Omental fat pad (tissue), 4 donors: Measurements from ENCODE around the gene DAB2. TPM values are rescaled to one million over a fixed set of nuclear protein-coding genes. Genes with fewer than 3 reads are reported as not detected.
"Not testable (repeated sequence)": the region's sequence is repeated elsewhere in the genome, so short reads cannot be mapped to it uniquely, and the experiment has no call there.

Experiments used
- ATAC-seq: fragments of 150-250 bp; one replicate; pipeline ENCODE4 v1.9.1; 2016; ENCODE audit warnings: mild to moderate bottlenecking, moderate library complexity; ENCODE audit not compliant: low FRiP score
- DNase-seq: peaks from one replicate; pipeline ENCODE4 v3.0.0-alpha.2; 2019; ENCODE audit warnings: low spot score
- total RNA-seq, 4 donors: library from RNA; depleted of rRNA; stranded (reverse); fragments of >200 nt; gene quantifications; one replicate each; pipeline ENCODE4 v1.1.0, GENCODE V29; 2016
- TF ChIP-seq, protein P1 (sequence below), 3 donors: fragments of 450-650 bp; IDR thresholded peaks; one replicate each; pipeline ENCODE4 v1.5.1; 2016 to 2017; ENCODE audit warnings: antibody characterized with exemption in 3 of 3, mild to moderate bottlenecking in 3 of 3, moderate library complexity in 2 of 3

DAB2 gene
- total RNA-seq, 4 donors from 2014 or later: 141 to 255 (median 171) TPM

DNA sequence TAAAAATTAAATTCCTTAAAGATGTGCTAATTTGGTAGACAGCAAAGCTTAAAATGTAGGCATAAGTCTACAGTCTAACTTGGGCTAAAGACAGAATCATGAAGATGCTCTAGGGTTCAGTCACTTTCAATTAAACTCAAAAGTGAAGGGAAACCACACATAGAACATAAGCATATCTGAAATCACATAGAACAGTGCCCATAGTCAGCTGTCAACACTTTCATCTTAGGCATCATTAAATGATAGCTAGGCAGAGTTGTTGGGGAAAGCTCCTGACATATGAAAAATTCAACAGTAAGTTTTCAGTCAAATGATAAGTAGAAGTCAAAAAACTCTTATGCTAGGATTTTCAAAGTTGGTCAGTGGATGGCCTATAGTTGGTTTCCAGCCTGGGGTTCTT is 11.0 kb downstream of the DAB2 start:
- TF ChIP-seq, protein P1, sequence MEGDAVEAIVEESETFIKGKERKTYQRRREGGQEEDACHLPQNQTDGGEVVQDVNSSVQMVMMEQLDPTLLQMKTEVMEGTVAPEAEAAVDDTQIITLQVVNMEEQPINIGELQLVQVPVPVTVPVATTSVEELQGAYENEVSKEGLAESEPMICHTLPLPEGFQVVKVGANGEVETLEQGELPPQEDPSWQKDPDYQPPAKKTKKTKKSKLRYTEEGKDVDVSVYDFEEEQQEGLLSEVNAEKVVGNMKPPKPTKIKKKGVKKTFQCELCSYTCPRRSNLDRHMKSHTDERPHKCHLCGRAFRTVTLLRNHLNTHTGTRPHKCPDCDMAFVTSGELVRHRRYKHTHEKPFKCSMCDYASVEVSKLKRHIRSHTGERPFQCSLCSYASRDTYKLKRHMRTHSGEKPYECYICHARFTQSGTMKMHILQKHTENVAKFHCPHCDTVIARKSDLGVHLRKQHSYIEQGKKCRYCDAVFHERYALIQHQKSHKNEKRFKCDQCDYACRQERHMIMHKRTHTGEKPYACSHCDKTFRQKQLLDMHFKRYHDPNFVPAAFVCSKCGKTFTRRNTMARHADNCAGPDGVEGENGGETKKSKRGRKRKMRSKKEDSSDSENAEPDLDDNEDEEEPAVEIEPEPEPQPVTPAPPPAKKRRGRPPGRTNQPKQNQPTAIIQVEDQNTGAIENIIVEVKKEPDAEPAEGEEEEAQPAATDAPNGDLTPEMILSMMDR (IDR thresholded peaks at IDR 0.05): no peak
- ATAC-seq: no peak
- DNase-seq: no peak

DNA sequence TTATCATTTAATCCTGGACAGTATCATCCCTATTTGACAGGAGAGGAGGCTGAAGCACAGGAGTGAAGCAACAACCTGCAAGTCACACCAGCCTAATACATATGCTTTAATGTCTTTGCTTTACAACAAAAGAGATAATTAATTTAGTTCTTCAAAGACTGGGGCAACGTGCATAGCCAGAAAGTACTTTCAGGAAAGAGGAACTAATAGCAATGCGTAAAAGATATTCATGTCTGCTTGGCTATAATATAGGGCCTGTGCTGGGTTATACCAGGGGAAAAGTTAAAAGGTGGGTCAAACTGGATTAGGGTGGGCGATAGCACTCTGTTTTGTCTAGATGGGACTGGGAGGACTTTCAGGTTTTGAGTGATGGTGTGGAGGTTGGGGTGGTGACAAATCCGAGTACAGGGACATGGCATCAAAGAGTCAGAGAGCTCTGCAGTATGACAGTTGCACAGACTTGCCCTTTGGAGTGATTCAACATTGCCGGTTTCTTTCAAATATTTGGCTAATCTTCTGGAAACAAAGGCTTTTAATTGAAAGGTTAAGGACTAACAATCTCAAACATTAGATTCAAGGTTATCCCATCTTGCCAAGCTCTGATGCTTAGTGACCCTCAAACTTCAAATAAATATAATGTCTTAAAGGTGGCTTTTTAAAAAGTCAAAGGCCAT is 11.9 kb downstream of the DAB2 start:
- DNase-seq (no peak), ATAC-seq (no peak)
- TF ChIP-seq, protein P1 (IDR thresholded peaks at IDR 0.05): no peak

DNA sequence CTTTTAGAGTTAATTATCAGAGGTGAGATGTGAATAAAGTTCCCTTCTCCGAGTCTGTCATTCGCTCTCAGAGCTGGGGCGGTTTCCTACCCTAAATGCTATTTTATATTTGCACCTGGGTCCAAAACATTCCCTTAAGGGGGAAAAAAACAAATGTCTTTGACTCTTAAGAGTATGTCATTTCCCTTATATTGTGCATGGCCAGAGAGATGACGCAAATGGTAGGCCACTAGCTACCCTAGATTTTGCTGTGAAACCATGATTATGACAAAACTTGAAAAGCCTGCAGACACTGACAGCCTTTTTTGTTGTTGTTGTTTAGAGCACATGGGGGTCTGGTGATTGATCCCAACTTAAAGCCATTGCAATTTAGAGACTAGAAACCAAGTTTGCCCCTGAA is 12.8 kb downstream of the DAB2 start:
- DNase-seq (no peak), ATAC-seq (no peak)

DNA sequence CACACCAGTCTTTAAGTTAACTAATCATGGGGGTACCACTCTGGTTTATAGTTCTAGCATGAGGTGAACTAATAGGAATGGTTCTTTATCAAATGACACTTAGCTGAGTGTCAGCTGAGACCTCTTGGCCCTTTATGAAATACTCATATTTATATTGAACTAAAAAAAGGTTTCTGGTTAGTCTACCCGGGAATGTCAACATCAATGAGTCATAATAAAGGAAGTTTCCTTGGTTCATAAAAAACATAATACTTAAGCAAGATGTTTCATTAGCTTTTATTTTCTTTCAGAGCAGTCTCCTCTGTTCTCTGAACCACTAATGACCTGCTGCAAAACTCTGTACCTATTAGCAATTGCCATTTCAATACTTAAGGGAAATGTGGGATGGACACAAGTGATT is 13.7 kb downstream of the DAB2 start:
- no peak for DNase-seq
- TF ChIP-seq, protein P1 (IDR thresholded peaks at IDR 0.05): no peak
- peak; percentile 79 for ATAC-seq

More for the DNA sequence above, 12.8 kb downstream of the DAB2 start:
- TF ChIP-seq, protein P1 (IDR thresholded peaks at IDR 0.05): no peak

DNA sequence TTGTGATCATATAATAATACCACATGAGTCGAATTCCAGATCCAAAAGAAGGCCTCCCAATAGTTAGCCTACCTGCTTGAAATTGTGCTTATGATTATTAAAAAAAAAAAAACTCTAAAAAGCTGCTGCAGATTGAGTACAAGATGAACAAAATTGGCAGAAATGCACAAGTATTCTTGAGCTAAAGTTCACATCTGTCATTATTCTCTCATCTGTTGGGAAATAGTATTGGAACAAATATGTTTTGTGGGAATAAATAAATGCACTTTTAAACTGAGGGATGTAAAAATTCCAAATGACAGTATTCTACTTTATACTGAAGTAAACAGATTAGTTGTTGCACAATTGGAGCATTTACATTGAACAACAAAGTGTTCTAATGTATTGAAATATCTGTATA is 15.7 kb downstream of the DAB2 start:
- DNase-seq: no peak
- TF ChIP-seq, protein P1 (IDR thresholded peaks at IDR 0.05): no peak
- no peak for ATAC-seq

DNA sequence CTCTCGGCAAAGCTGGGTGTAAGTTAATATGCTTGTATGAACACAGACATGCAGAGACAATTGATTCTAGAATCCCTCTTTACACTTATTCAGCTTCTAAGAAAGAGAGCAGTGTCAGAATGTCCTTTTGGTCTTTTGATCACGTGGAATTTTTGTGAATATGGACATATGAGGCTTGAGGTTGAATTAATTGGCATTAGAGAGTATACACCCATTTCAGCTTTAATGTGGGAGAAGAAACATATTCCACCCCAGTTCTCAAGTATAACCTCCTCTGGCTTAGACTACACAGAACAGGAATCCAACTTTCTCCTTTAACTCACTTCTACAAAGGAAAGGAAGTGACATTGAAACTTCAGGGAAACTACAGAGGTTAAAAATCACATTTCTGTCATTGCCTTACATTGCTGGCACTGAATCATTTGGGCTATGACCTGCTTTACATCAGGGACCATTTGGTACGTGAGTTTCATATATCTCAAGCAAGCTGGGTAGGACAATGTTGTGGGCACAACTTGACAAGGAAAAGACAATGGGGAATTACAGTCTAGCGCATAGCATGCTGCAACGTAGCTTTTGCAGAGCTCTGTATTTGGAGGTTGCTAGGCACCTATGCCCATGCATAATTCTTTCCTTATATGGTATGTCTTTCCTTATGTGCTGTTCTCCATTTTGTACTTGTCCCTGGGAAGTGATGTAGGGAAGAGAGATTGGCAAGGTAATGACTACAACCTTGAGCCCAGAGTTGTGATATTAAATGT is 19.5 kb downstream of the DAB2 start:
- TF ChIP-seq, protein P1 (IDR thresholded peaks at IDR 0.05): no peak
- ATAC-seq (no peak), DNase-seq (no peak)

DNA sequence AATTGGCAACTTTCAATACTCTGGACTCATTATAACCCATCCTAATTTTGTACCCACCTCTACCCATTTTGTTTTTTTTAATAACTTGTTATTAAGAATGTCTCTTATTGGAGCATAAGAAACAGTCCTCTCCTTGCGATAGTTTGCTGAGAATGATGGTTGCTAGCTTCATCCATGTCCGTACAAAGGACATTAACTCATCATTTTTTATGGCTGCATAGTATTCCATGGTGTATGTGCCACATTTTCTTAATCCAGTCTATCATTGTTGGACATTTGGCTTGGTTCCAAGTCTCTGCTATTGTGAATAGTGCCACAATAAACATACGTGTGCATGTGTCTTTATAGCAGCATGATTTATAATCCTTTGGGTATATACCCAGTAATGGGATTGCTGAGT is 21.0 kb downstream of the DAB2 start:
- not testable (repeated sequence) for ATAC-seq, DNase-seq

DNA sequence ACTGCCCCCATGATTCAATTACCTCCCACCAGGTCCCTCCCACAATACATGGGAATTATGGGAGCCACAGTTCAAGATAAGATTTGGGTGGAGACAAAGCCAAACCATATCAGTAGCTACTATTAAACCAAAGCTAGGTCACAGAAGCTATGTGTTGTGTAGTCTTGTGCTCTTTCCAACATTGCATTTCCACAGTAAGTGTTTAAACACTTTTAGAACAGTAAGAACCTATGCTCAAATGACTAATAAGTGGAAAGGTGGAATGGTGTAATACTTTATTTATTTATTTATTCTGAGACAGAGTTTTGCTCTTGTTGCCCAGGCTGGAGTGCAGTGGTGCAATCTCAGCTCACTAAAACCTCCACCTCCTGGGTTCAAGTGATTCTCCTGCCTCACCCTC is 22.6 kb downstream of the DAB2 start:
- ATAC-seq: peak; percentile 20
- DNase-seq: not testable (repeated sequence)
